Parathyroid adenoma (tissue), 2 donors: Measurements from ENCODE around the gene CLSTN3.

Experiments used
- H2AFZ ChIP-seq: fragments of 300-600 bp; sonication (generic); one replicate; pipeline ENCODE4 v1.7.0; 2017; ENCODE audit warnings: antibody characterized with exemption, mild to moderate bottlenecking
- H3K27ac ChIP-seq: fragments of 300-600 bp; sonication (generic); one replicate; pipeline ENCODE4 v1.7.0; 2017
- H3K27me3 ChIP-seq: fragments of 300-600 bp; sonication (generic); one replicate; pipeline ENCODE4 v1.7.0; 2017; ENCODE audit warnings: low read length; ENCODE audit not compliant: control insufficient read depth, insufficient read depth
- H3K36me3 ChIP-seq: fragments of 300-600 bp; sonication (generic); one replicate; pipeline ENCODE4 v1.7.0; 2017; ENCODE audit warnings: low read length; ENCODE audit not compliant: control insufficient read depth, insufficient read depth
- H3K4me1 ChIP-seq: fragments of 300-600 bp; sonication (generic); one replicate; pipeline ENCODE4 v1.7.0; 2017; ENCODE audit warnings: control low read depth
- H3K4me2 ChIP-seq: fragments of 300-600 bp; sonication (generic); one replicate; pipeline ENCODE4 v1.7.0; 2017; ENCODE audit warnings: low read length
- H3K4me3 ChIP-seq: fragments of 300-600 bp; sonication (generic); one replicate; pipeline ENCODE4 v1.7.0; 2017; ENCODE audit warnings: low read depth, low read length
- H3K79me2 ChIP-seq: fragments of 300-600 bp; sonication (generic); one replicate; pipeline ENCODE4 v1.7.0; 2017; ENCODE audit warnings: control low read depth
- H3K9ac ChIP-seq: fragments of 300-600 bp; sonication (generic); one replicate; pipeline ENCODE4 v1.7.0; 2017; ENCODE audit warnings: mild to moderate bottlenecking
- H3K9me3 ChIP-seq: fragments of 300-600 bp; sonication (generic); one replicate; pipeline ENCODE4 v1.7.0; 2017; ENCODE audit warnings: low read length; ENCODE audit not compliant: control insufficient read depth
- CTCF ChIP-seq: fragments of 300-600 bp; sonication (generic); IDR thresholded peaks from one replicate; pipeline ENCODE4 v1.7.0; 2017; ENCODE audit warnings: antibody characterized with exemption, mild to moderate bottlenecking
- donor health status: primary hyperparathyroidism.

CLSTN3 gene

GRCh38 chr12:7206691-7207090 is 76.5 kb downstream of the CLSTN3 start:
- Histone ChIP-seq H3K4me2 (no peak overlapping the region), H3K36me3 (no peaks in the 10 kb centered on the region)

GRCh38 chr12:7207866-7208625 is 77.9 kb downstream of the CLSTN3 start:
- Histone ChIP-seq H3K4me2 (no peak overlapping the region), H3K36me3 (no peaks in the 10 kb centered on the region), H3K9me3 (no peaks in the 10 kb centered on the region), H2AFZ (no peak overlapping the region), H3K9ac (no peak overlapping the region), H3K4me3 (no peak overlapping the region), H3K27me3 (no peaks in the 10 kb centered on the region), H3K4me1 (no peaks in the 10 kb centered on the region), H3K27ac (no peak overlapping the region), H3K79me2 (no peaks in the 10 kb centered on the region)
- no peak for TF ChIP-seq CTCF

More at GRCh38 chr12:7206691-7207090, 76.5 kb downstream of the CLSTN3 start:
- Histone ChIP-seq H2AFZ (no peak overlapping the region), H3K4me1 (no peaks in the 10 kb centered on the region), H3K9ac (no peak overlapping the region), H3K4me3 (no peak overlapping the region), H3K79me2 (no peaks in the 10 kb centered on the region), H3K27ac (no peak overlapping the region), H3K27me3 (no peaks in the 10 kb centered on the region), H3K9me3 (no peaks in the 10 kb centered on the region)
- no peak for TF ChIP-seq CTCF
